Mesodermal cell (in vitro differentiated cells): Measurements from ENCODE around the gene YBX3.

Experiments used
- H3K27ac ChIP-seq: 2 replicates; pipeline ENCODE4 v1.7.0; 2013; ENCODE audit warnings: mild to moderate bottlenecking, low read depth, low read length, moderate library complexity; ENCODE audit not compliant: severe bottlenecking
- H3K36me3 ChIP-seq: 2 replicates; pipeline ENCODE4 v1.7.1; 2013; ENCODE audit warnings: mild to moderate bottlenecking, low read length, moderate library complexity; ENCODE audit not compliant: control insufficient read depth, insufficient read depth
- H3K4me1 ChIP-seq: one replicate; pipeline ENCODE4 v1.7.1; 2013; ENCODE audit warnings: mild to moderate bottlenecking, low read length; ENCODE audit not compliant: insufficient read depth, control insufficient read depth, poor library complexity, severe bottlenecking
- H3K4me3 ChIP-seq: 2 replicates; pipeline ENCODE4 v1.7.0; 2013; ENCODE audit warnings: low read length, control low read depth, mild to moderate bottlenecking; ENCODE audit not compliant: insufficient read depth, poor library complexity, severe bottlenecking; ENCODE audit errors: extremely low read depth
- H3K9me3 ChIP-seq: 2 replicates; pipeline ENCODE4 v1.7.1; 2013; ENCODE audit warnings: mild to moderate bottlenecking, low read length, moderate library complexity; ENCODE audit not compliant: control insufficient read depth
- WGBS, 2 experiments: methylation state at CpG; one replicate each; pipeline ENCODE4 v1.1.5; 2013; ENCODE audit warnings: missing lambda C conversion rate in 2 of 2; ENCODE audit not compliant: insufficient coverage in 2 of 2; 5-methylcytosine and 5-hydroxymethylcytosine counted together

Gene YBX3

GRCh38 chr12:10672231-10672868 lies 50.8 kb downstream of the YBX3 start:
- Histone ChIP-seq H3K4me1 (no peaks in the 10 kb centered on the region), H3K4me3 (no peak overlapping the region), H3K9me3 (no peaks in the 10 kb centered on the region)

GRCh38 chr12:10669533-10669932 lies 53.6 kb downstream of the YBX3 start:
- H3K4me3 ChIP-seq = no peak overlapping the region
- no CpG with 5 or more reads among the region's 1 CpG for WGBS, 2 experiments
- no peaks in the 10 kb centered on the region for H3K4me1 ChIP-seq
- no peaks in the 10 kb centered on the region for H3K9me3 ChIP-seq
- H3K27ac ChIP-seq = no peak overlapping the region
- no peaks in the 10 kb centered on the region for H3K36me3 ChIP-seq

More at GRCh38 chr12:10672231-10672868, 50.8 kb downstream of the YBX3 start:
- Histone ChIP-seq H3K36me3 (no peaks in the 10 kb centered on the region), H3K27ac (no peak overlapping the region)
- 83 to 84% methylated on average over 10 to 12 of the region's 15 CpGs for WGBS, 2 experiments

GRCh38 chr12:10668526-10668925 lies 54.6 kb downstream of the YBX3 start:
- no peaks in the 10 kb centered on the region for H3K9me3 ChIP-seq
- no peak overlapping the region for H3K4me3 ChIP-seq
- no peak overlapping the region for H3K27ac ChIP-seq
- no peaks in the 10 kb centered on the region for H3K4me1 ChIP-seq
- WGBS, 2 experiments = 93 to 94% methylated on average over 3 to 5 of the region's 5 CpGs
- H3K36me3 ChIP-seq = no peaks in the 10 kb centered on the region

GRCh38 chr12:10667581-10667980 lies 55.5 kb downstream of the YBX3 start:
- Histone ChIP-seq H3K4me3 (no peak overlapping the region), H3K27ac (no peak overlapping the region), H3K36me3 (no peaks in the 10 kb centered on the region), H3K4me1 (no peaks in the 10 kb centered on the region), H3K9me3 (no peaks in the 10 kb centered on the region)
- 89 to 92% methylated on average over 1 of the region's 1 CpG for WGBS, 2 experiments

GRCh38 chr12:10664499-10664898 lies 58.6 kb downstream of the YBX3 start:
- no peaks in the 10 kb centered on the region for H3K36me3 ChIP-seq
- H3K4me3 ChIP-seq = no peak overlapping the region
- no peaks in the 10 kb centered on the region for H3K4me1 ChIP-seq
- no peak overlapping the region for H3K27ac ChIP-seq
- H3K9me3 ChIP-seq = no peaks in the 10 kb centered on the region
- WGBS, 2 experiments = 88% methylated on average over 2 of the region's 2 CpGs; no CpG with 5 or more reads in 1 of the 2 experiments

- WGBS, 2 experiments = 79 to 94% methylated on average over 2 to 3 of the region's 3 CpGs
- Histone ChIP-seq H3K9me3 (no peaks in the 10 kb centered on the region), H3K4me3 (no peak overlapping the region), H3K27ac (no peak overlapping the region), H3K4me1 (no peaks in the 10 kb centered on the region), H3K36me3 (no peaks in the 10 kb centered on the region)
Measured at GRCh38 chr12:10663869-10664268, 59.3 kb downstream of the YBX3 start.

GRCh38 chr12:10661338-10661737 lies 61.8 kb downstream of the YBX3 start:
- H3K36me3 ChIP-seq = no peaks in the 10 kb centered on the region
- H3K4me1 ChIP-seq = no peaks in the 10 kb centered on the region
- no CpG with 5 or more reads among the region's 3 CpGs for WGBS, 2 experiments
- H3K27ac ChIP-seq = no peak overlapping the region
- peaks cover 8% of the 10 kb centered on the region for H3K9me3 ChIP-seq
- H3K4me3 ChIP-seq = no peak overlapping the region

GRCh38 chr12:10654003-10654402 lies 69.1 kb downstream of the YBX3 start:
- Histone ChIP-seq H3K4me3 (no peak overlapping the region), H3K9me3 (peaks cover 19% of the 10 kb centered on the region), H3K36me3 (no peaks in the 10 kb centered on the region), H3K27ac (no peak overlapping the region), H3K4me1 (no peaks in the 10 kb centered on the region)

GRCh38 chr12:10652192-10652591 lies 70.9 kb downstream of the YBX3 start:
- no peak overlapping the region for H3K27ac ChIP-seq
- WGBS, 2 experiments = 83% methylated on average over 1 of the region's 3 CpGs; no CpG with 5 or more reads in 1 of the 2 experiments
- peaks cover 22% of the 10 kb centered on the region for H3K9me3 ChIP-seq
- no peak overlapping the region for H3K4me3 ChIP-seq
- H3K36me3 ChIP-seq = no peaks in the 10 kb centered on the region
- H3K4me1 ChIP-seq = no peaks in the 10 kb centered on the region
